ENCODE results near the gene S100A12. TPM values are rescaled to one million over a fixed set of nuclear protein-coding genes. Genes with fewer than 3 reads are reported as not detected.
"Not testable (repeated sequence)": the region's sequence is repeated elsewhere in the genome, so short reads cannot be mapped to it uniquely, and the experiment has no call there.

The S100A12 gene
- total RNA-seq = 22.8 TPM
- long read RNA-seq, partial matches to known transcripts = 0 of 1 reads
- long read RNA-seq, other reads (novel, unspliced or antisense) = 0 of 1 reads

DNA sequence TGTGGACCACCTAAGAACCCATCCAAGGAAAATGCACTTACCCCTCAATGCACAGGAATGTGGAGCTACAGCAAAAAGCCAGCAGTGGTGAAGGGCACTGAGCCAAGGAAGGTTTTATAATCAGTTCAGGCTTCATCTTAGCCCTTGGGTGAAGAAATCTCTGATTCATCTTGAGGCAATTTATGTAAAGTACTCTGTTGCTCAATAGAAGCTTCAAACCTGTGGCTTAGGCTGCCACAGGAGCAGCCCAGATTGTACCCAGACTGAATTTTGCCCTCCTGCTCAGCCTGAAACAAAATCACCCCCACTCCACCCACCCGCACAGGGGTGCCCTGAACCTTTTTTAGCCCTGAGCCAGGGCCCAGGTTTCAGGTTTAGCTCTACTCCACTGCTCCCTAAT is at the start of gene S100A12:
Gene S100A12 (minus strand): TSS at position 111 of the 400 bp plus-strand sequence. CDS start 1,029 bp downstream, outside the sequence.
- Histone ChIP-seq H3K27ac (no peak within 1 kb of the TSS), H3K4me3 (no peak within 1 kb of the TSS), H3K27me3 (no peaks in the 10 kb centered on the region), H3K4me1 (no peaks in the 10 kb centered on the region), H3K36me3 (no peaks in the 10 kb centered on the region), H3K9me3 (no peaks in the 10 kb centered on the region)
- TF ChIP-seq, protein P1, sequence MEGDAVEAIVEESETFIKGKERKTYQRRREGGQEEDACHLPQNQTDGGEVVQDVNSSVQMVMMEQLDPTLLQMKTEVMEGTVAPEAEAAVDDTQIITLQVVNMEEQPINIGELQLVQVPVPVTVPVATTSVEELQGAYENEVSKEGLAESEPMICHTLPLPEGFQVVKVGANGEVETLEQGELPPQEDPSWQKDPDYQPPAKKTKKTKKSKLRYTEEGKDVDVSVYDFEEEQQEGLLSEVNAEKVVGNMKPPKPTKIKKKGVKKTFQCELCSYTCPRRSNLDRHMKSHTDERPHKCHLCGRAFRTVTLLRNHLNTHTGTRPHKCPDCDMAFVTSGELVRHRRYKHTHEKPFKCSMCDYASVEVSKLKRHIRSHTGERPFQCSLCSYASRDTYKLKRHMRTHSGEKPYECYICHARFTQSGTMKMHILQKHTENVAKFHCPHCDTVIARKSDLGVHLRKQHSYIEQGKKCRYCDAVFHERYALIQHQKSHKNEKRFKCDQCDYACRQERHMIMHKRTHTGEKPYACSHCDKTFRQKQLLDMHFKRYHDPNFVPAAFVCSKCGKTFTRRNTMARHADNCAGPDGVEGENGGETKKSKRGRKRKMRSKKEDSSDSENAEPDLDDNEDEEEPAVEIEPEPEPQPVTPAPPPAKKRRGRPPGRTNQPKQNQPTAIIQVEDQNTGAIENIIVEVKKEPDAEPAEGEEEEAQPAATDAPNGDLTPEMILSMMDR (IDR thresholded peaks at IDR 0.05) = no peak
- ATAC-seq (peak; percentile 87), DNase-seq (no peak)
- intact Hi-C loops (cut with DNase I) = no loop called here

DNA sequence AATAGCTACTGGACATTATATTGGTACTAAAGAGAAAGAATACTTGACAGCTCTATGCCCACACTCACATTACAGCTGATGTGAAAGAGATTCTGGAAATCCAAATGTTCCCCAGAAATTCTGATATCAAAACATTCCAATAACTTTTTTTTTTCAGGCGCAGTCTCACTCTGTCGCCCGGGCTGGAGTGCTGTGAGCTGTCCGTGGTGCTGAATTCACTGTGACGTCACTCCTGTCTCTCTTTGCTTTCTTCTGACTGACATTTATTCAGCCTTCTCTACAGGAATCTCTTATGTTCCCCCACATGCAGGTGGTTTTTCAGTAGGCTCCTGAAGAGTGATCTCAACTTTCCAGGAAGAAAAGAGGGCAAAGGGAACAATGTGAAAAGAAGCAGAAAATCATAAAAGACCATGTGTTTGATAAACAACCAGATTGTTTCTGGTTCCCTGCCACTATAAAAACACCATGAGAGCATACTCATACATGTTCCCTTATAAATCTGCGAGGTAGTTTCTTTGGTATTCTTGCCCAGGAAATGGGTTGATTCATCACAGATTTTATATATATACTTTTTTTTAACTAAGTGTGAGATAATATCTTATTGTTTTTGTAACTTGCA is 47.1 kb upstream of the S100A12 start:
- TF ChIP-seq, protein P1 (IDR thresholded peaks at IDR 0.05) = no peak
- H3K27ac ChIP-seq = no peak overlapping the region
- no peaks in the 10 kb centered on the region for H3K36me3 ChIP-seq
- ATAC-seq = peak; percentile 79
- H3K9me3 ChIP-seq = no peaks in the 10 kb centered on the region
- no peak overlapping the region for H3K4me3 ChIP-seq
- peak; percentile 77 for DNase-seq
- intact Hi-C loops (cut with DNase I) = no loop called here
- H3K27me3 ChIP-seq = no peaks in the 10 kb centered on the region
- H3K4me1 ChIP-seq = no peaks in the 10 kb centered on the region

GRCh38 chr1:153420306-153420705 is 44.9 kb upstream of the S100A12 start:
- Histone ChIP-seq H3K27ac (no peak overlapping the region), H3K36me3 (no peaks in the 10 kb centered on the region), H3K4me1 (no peaks in the 10 kb centered on the region), H3K27me3 (no peaks in the 10 kb centered on the region), H3K4me3 (no peak overlapping the region), H3K9me3 (no peaks in the 10 kb centered on the region)
- TF ChIP-seq, protein P1 (IDR thresholded peaks at IDR 0.05) = no peak
- ATAC-seq (no peak), DNase-seq (no peak)
- intact Hi-C loops (cut with DNase I) = no loop called here

GRCh38 chr1:153419436-153419793 is 44.0 kb upstream of the S100A12 start:
- ATAC-seq, DNase-seq: not testable (repeated sequence)

GRCh38 chr1:153418758-153419435 is 43.5 kb upstream of the S100A12 start:
- not testable (repeated sequence) for DNase-seq

More at GRCh38 chr1:153419436-153419793, 44.0 kb upstream of the S100A12 start:
- H3K4me3 ChIP-seq; H3K4me1 ChIP-seq; H3K9me3 ChIP-seq; H3K36me3 ChIP-seq; intact Hi-C loops (cut with DNase I); H3K27ac ChIP-seq; H3K27me3 ChIP-seq: not testable (repeated sequence)

GRCh38 chr1:153417136-153417888 is 41.9 kb upstream of the S100A12 start:
- intact Hi-C loops (cut with DNase I) = no loop called here
- no peak overlapping the region for H3K4me3 ChIP-seq
- no peaks in the 10 kb centered on the region for H3K9me3 ChIP-seq
- no peak overlapping the region for H3K27ac ChIP-seq
- no peaks in the 10 kb centered on the region for H3K36me3 ChIP-seq
- ATAC-seq (no peak), DNase-seq (no peak)
- no peaks in the 10 kb centered on the region for H3K27me3 ChIP-seq
- no peaks in the 10 kb centered on the region for H3K4me1 ChIP-seq
- TF ChIP-seq, protein P1 (IDR thresholded peaks at IDR 0.05) = no peak

More at GRCh38 chr1:153418758-153419435, 43.5 kb upstream of the S100A12 start:
- H3K4me1 ChIP-seq; intact Hi-C loops (cut with DNase I); H3K36me3 ChIP-seq; H3K27ac ChIP-seq; H3K27me3 ChIP-seq; ATAC-seq; H3K9me3 ChIP-seq; H3K4me3 ChIP-seq: not testable (repeated sequence)

Data from upper lobe of right lung (tissue), 1 donor.